ENCODE results near the gene TST. TPM values are rescaled to one million over a fixed set of nuclear protein-coding genes. Genes with fewer than 3 reads are reported as not detected.

Gene TST
- total RNA-seq = 16.0 TPM

DNA sequence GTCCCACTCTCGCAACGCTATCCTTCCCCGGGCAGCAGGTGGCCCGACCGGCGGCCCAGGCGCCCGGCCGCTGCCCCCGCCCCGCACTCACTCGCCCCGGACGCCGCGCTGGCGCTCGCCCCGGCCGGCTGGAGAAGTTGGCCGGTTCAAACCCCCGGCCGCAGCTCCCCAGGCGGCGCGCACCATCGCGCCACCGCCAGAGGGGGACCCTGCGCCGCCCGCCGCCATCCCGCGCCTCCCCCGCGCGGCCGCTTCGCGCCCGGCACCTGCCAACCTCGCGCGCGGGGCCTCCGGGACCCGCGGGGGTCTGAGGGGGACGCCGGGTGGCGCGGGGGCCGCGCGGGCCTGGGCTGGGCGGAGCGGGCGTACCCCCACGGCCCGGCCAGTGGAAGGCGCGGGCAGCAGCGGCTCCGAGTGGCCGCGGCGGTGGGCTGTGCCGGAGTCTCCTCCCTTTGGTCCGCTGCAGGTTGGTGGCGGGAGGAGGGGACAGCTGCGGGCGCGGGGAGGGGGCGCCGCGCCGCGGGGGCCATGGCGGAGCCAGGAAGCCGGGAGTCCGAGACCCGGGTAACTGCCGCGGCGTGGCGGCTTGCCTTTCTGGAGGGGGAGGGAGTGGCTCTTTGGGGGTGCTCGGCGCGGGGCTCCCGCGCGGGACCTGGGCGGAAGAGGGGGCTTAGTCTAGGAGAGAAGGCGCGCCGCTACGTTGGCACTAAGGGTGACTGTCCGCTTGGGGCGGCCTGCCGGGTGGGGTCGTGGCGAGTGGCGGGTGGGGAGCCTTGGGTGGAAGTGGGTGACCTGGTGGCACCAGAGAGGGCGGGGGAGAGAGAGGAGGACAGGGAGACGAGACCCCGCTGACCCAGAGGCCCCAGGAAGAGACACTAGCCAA lies at the start of gene TST, which contains the start of gene MPST:
Gene TST (minus strand): TSS at position 139 of the 883 bp plus-strand sequence. CDS start 715 bp downstream, outside the sequence.
Gene MPST (plus strand): TSS at position 434 of the 883 bp plus-strand sequence. CDS start 95 bp downstream, at position 529.

DNA sequence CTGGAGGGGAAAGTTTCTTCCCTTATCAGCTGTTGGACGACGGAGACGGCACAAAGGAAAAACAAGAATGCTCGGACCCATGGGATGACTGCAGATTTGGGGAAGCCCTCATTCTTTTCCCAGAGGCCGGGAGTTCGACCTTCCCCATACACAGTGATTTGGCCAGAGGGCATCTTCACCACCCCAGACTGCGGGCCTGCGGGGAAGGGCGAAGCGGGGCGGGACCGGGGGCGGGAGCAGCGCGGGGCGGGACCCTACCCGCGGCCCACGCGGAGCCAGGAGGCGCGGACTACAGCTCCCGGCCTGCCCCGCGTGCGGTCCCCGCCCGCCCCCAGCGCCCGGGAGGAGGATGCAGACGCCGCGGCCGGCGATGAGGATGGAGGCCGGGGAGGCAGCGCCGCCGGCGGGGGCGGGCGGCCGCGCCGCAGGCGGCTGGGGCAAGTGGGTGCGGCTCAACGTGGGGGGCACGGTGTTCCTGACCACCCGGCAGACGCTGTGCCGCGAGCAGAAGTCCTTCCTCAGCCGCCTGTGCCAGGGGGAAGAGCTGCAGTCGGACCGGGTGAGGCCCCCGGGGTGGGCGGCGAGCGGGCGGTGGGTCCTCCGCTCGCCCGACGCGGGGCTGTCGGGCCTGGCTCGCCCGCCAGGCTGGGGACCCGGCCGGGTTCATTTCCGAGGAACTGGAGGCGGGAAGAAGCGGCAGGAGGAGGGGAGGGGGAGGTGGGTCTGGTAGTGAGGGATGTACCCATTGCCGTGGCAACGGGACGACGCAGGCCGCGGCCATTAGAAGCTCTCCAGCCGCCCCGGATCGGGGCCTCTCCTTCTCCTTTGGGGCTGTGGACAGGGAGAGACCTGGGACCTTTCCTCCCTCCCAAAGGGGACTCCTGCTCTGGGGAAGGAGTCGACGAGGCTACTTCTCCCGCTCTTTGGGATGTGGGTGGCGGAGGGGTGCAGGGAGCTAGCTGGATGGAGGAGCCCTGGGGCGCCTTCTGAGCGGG lies 32.4 kb upstream of the TST start, which contains the start of gene KCTD17:
Gene KCTD17 (plus strand): TSS at position 352 of the 995 bp plus-strand sequence. CDS start 19 bp downstream, at position 371.

Other genes starting within 250 kb of the TST start
- gene IFT27, start 243.3 kb downstream of the TST start, total RNA-seq = 23.5 TPM
- gene PVALB, start 202.4 kb downstream of the TST start, total RNA-seq = 3.2 TPM
- gene NCF4, start 158.4 kb downstream of the TST start, total RNA-seq = 5.1 TPM
- gene CSF2RB, start 105.8 kb downstream of the TST start, total RNA-seq = 2.9 TPM
- 33.3 TPM for gene MPST, start 295 bp upstream of the TST start, total RNA-seq
- 34.6 TPM for gene KCTD17, start 32.3 kb upstream of the TST start, total RNA-seq
- gene TMPRSS6, start 90.3 kb upstream of the TST start, total RNA-seq = not detected
- gene IL2RB, start 130.5 kb upstream of the TST start, total RNA-seq = 1.9 TPM
- 18.4 TPM for gene C1QTNF6, start 168.8 kb upstream of the TST start, total RNA-seq
- gene SSTR3, start 193.0 kb upstream of the TST start, total RNA-seq = 0.11 TPM
- 1.3 TPM for gene RAC2, start 224.8 kb upstream of the TST start, total RNA-seq